HUES64 (cell line): ENCODE results near the gene E4F1.
A peak's percentile ranks its signal among the peaks of the same experiment; 100 is the strongest.

Experiments
- H3K27ac ChIP-seq: 2 replicates; pipeline ENCODE4 v1.7.0; 2013; ENCODE audit warnings: low read depth, low read length, inconsistent platforms
- H3K27me3 ChIP-seq: 2 replicates; pipeline ENCODE4 v1.6.1; 2013; ENCODE audit warnings: mild to moderate bottlenecking, low read length; ENCODE audit not compliant: insufficient read depth
- H3K36me3 ChIP-seq: 2 replicates; pipeline ENCODE4 v1.6.1; 2013; ENCODE audit warnings: mild to moderate bottlenecking, low read length; ENCODE audit not compliant: insufficient read depth
- H3K4me1 ChIP-seq: 2 replicates; pipeline ENCODE4 v1.6.1; 2013; ENCODE audit warnings: mild to moderate bottlenecking, low read length, moderate library complexity; ENCODE audit not compliant: insufficient read depth
- H3K4me3 ChIP-seq: 2 replicates; pipeline ENCODE4 v1.5.1; 2013; ENCODE audit warnings: mild to moderate bottlenecking, low read length, moderate library complexity
- H3K9ac ChIP-seq: 2 replicates; pipeline ENCODE4 v1.6.1; 2013; ENCODE audit warnings: mild to moderate bottlenecking, low read depth, low read length
- H3K9me3 ChIP-seq: 2 replicates; pipeline ENCODE4 v1.6.1; 2013; ENCODE audit warnings: low read depth, low read length; ENCODE audit not compliant: insufficient read depth
- WGBS: fragments of 150-250, 120-280 bp; methylation state at CpG from one replicate; pipeline ENCODE4 v1.1.7; 2013; ENCODE audit warnings: missing lambda C conversion rate; 5-methylcytosine and 5-hydroxymethylcytosine counted together

Gene E4F1

DNA sequence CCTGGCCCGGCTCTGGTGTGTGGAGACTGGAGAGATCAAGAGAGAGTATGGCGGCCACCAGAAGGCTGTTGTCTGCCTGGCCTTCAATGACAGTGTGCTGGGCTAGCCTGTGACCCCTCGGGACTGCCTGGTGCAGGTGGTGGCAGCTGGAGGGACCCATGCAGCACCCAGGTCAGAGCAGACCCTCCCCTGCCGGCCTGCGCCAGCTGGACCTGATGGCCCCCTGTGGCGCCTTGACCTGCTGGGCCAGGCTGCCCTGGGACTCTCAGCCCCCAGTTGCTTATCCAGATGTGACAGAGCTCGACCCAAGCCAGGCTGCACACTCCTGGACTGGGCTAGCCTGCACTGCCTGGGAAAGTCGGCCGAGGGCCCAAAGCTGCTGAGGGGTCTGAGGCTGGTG is 14.6 kb upstream of the E4F1 start:
- no peak overlapping the region for H3K9ac ChIP-seq
- H3K4me3 ChIP-seq = no peak overlapping the region
- WGBS = 96% methylated on average over 9 of the region's 9 CpGs
- H3K27ac ChIP-seq = no peak overlapping the region
- H3K9me3 ChIP-seq = no peaks in the 10 kb centered on the region
- H3K27me3 ChIP-seq = no peaks in the 10 kb centered on the region
- H3K36me3 ChIP-seq = peaks cover 47% of the 10 kb centered on the region
- H3K4me1 ChIP-seq = peaks cover 14% of the 10 kb centered on the region; the same call in 1 of the 2 replicates

DNA sequence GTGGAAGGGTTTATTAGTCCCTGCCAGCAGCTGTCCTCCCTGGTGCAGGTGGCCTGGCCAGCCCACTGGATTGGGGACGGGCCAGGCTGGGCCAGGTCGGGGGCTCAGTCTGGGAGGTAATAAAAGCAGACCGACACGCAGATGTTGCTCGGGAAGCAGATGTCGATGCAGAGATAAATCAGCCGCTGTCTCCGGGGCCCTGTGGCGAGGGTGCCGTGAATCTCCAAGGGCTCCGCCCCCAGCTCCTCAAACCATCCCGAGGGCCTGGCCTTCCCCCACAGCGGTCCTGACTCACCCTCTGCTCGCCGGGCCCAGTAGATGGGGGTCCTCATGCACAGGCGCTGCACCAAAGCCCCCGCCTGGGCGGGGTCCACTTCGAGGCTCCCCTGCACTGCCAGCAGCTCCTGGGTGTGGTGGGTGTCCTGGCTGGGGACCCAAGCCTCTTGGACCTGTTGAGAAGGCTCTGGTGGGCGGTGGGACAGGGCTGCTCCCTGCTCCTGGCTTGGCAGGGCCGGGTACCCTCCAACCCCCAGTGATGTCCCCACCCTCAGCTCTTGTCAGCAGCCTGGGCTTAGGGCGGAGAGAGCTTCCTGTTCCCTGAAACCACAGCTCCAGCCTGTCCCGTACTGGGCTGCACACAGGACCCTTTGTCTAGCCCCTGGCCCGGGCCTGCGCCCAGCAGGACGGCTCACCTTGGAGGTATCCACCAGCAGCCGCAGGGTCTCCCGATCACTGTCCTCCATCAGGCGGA is 14.0 kb upstream of the E4F1 start:
- WGBS = 93% methylated on average over 29 of the region's 29 CpGs
- Histone ChIP-seq H3K4me3 (no peak overlapping the region), H3K9ac (no peak overlapping the region), H3K36me3 (peaks cover 47% of the 10 kb centered on the region), H3K4me1 (peaks cover 14% of the 10 kb centered on the region; the same call in 1 of the 2 replicates), H3K27ac (no peak overlapping the region), H3K9me3 (no peaks in the 10 kb centered on the region), H3K27me3 (no peaks in the 10 kb centered on the region)

DNA sequence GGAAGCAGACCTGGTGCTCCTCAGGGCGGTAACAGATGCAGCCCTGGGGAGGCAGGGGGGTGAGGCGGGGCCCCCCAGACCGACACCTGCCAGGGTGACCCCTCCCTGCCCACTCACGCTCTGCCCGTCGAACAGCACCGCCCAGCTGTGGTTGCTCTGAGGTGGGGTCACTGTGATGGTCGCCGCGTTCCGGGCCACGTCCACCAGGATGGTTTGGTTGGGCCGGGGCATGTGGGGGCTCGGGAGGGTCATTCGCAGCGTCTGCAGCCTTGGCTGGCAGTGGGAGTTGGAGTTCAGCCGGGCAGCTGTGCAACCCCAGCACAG is 13.4 kb upstream of the E4F1 start:
- Histone ChIP-seq H3K27me3 (no peaks in the 10 kb centered on the region), H3K4me3 (no peak overlapping the region), H3K9me3 (no peaks in the 10 kb centered on the region), H3K27ac (no peak overlapping the region), H3K36me3 (peaks cover 47% of the 10 kb centered on the region), H3K9ac (no peak overlapping the region), H3K4me1 (peaks cover 10% of the 10 kb centered on the region; the same call in 1 of the 2 replicates)
- 95% methylated on average over 17 of the region's 17 CpGs for WGBS

DNA sequence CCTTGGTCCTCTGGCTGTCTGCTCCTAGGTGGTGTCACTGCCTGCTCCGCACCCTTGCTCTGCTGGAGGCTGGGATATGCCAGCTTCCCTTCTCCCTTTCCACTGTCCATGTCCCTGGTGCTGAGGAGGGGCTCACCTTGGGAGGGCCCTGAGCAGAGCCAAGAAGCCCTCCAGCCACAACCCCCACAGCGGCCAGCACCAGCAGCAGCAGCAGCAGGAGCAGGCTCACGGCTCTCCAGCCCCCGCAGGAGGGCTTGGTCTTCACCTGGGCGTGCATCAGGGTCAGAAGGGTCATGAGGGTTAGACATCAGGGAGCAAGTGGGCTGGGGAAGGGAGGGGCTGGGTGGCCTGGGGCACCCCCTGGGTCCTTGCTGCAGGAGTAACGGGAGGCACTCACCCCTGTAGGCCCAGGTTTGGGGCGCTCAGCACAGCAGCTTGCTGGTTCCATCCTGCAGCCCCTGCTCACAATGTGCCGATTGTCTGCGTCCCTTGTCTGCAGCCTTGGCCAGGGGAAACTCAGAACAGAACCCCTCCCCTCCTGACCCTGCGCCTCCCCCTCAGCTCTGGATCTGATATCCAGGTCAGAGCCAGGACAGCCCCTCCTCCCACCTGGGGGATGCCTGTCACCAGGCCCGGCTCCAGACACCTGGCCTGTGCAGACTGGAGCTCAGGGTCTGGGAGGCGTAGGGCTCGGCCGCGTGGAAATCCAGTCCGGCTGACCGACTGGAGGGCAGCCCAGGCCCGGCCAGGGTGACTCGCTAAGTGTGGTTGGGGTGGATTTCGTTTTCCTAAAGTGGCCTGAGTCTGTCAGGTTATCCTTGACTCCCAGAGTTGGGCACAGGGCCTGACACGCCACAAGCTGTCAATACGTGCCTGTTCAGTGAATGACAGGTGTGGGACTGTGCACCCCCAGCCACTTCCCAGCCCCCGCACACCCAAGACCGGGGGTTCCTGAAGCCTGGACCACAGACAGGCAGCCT is 12.7 kb upstream of the E4F1 start, which contains the start of gene BRICD5:
BRICD5 (minus strand) TSS at position 478 of the 980 bp plus-strand sequence; CDS start at position 448, 30 bp downstream.
- Histone ChIP-seq H3K27ac (no peak within 1 kb of the TSS), H3K4me3 (no peak within 1 kb of the TSS), H3K4me1 (peaks cover 10% of the 10 kb centered on the region; the same call in 1 of the 2 replicates), H3K9ac (no peak within 1 kb of the TSS), H3K36me3 (peaks cover 47% of the 10 kb centered on the region), H3K9me3 (no peaks in the 10 kb centered on the region), H3K27me3 (no peaks in the 10 kb centered on the region)
- 84% methylated on average over 24 of the region's 24 CpGs for WGBS

DNA sequence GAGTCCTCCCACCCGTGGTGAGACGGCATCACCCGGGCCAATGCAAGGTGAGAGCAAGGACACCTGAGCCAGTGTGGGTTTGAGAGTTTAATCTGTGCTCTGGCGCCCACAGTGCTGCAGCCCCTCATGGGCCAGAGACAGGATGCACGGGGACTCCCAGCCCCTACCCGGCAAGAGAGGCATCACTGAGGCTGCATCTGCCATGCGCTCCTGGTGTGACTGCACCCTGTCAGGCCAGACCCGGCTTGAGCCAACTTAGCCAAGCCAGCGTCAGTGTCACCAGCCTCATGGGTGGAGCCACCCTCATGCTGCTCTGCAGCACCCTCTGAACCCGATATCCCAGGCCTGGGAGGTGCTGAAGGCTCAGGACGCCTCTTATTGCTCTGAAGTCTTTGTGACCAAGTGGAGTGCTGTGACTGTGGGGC is 11.5 kb upstream of the E4F1 start:
- Histone ChIP-seq H3K4me1 (0 out of 2 replicates have a peak, but pooled peaks cover 7% of the 10 kb centered on the region), H3K36me3 (peaks cover 44% of the 10 kb centered on the region), H3K4me3 (no peak overlapping the region), H3K9ac (no peak overlapping the region), H3K27me3 (no peaks in the 10 kb centered on the region), H3K9me3 (no peaks in the 10 kb centered on the region), H3K27ac (no peak overlapping the region)
- 92% methylated on average over 11 of the region's 11 CpGs for WGBS

DNA sequence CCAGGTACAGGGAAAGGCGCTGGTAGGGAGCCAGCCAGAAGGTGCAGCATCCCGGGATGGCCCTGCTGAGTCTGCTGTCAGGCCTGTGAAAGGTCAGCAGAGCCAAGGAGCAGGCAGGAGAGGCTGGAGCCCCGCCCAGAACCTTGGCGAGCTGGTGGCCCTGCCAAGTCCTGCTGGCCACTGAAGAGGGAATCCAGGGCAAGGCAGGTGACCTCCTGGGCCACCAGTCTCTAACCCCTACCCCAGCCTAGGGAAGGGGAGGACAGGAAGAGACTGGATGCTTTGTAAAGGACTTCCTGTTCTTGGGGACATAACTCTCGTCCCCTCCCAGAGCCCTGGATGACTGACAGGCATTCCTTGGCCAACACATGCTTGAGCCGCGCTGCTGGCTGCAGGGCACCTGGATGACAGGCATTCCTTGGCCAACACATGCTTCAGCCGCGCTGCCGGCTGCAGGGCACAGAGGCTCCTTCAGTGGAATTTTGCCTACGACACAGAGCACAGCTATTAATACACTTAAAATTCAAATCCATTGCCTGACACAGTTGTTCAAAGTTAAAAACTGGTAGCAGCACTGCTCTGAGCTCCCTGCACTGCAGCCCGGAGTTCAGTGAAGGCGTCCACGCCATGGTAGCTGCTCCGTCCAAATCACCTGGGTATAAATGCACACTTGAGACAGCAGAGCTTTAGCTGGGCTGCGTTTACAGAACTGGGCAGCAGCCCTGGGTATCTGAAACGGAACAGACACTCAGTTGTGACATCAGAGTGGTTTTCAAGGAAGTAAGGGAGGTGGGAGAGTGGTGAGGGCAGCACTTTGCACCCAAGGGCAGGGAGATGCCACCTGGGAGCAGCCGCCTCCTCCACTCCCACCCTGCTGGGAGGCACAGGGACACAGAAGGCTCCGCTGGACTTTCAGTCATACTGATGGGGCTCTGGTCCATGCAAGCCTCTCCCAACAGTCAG is 10.7 kb upstream of the E4F1 start:
- peaks cover 36% of the 10 kb centered on the region for H3K36me3 ChIP-seq
- H3K4me1 ChIP-seq = 0 out of 2 replicates have a peak, but pooled peaks cover 7% of the 10 kb centered on the region
- no peaks in the 10 kb centered on the region for H3K27me3 ChIP-seq
- H3K27ac ChIP-seq = no peak overlapping the region
- H3K4me3 ChIP-seq = peak overlapping the region; percentile 95
- WGBS = 88% methylated on average over 19 of the region's 19 CpGs
- H3K9me3 ChIP-seq = no peaks in the 10 kb centered on the region
- H3K9ac ChIP-seq = 0 out of 2 replicates have a peak overlapping the region, but pooled peaks have one; percentile 95

DNA sequence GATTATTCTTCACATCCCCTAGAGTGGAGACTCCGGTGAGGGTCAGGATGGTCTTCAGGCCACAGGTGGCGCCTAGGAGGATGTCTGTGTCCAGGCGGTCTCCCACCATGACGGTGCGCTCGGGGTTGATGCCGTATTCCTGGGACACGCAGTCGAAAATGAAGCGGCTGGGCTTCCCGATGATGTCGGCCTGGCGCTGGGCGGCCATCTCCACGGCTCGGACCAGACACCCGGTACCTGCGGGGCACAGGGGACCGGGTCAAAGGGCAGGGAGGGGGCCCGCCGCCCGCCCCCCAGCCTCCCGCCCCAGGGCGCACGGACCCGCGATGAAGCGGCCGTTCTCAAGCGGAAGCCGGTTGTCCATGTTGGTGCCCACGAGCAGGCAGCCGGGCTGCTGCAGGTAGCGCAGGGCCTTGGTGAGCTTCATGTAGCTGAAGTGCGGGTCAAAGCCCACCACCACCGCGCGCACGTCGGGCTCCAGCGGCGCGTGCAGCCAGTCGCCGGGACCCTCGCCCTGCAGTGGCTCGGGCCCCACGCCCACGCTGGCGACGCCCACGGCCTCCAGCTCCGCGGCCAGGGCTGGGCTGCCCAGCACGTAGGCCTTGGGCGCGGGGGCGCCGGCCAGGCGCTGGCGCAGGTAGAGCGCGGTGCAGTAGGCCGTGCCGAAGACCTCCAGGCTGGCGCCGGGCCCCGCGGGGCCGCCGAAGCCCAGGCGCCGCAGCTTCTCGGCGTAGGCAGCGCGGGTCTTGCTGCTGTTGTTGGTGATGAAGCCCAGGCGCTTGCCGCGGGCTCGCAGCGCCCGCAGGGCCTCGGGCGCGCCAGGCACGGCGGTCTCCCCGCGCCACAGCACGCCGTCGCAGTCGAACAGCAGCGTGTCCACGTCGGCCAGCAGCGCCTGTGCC is 9.3 kb upstream of the E4F1 start:
- Histone ChIP-seq H3K27me3 (no peaks in the 10 kb centered on the region), H3K9ac (peak overlapping the region; percentile 95), H3K27ac (peak overlapping the region; percentile 74), H3K4me1 (0 out of 2 replicates have a peak, but pooled peaks cover 7% of the 10 kb centered on the region), H3K4me3 (peak overlapping the region; percentile 95), H3K9me3 (no peaks in the 10 kb centered on the region), H3K36me3 (peaks cover 22% of the 10 kb centered on the region)
- 1% methylated on average over 98 of the region's 98 CpGs for WGBS

DNA sequence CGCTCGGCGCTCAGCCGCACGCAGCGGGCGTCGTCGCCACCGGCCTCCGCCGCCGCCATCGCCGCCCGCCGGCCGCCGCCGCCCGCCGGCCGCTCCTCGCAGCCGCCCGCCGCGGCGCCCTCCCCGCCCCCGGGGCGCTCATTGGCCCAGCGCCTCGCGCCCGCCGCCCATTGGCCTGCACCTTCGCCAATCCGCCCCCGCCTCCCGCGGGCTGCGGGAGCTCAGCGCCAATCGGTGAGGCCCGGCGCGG is 8.7 kb upstream of the E4F1 start, which contains the start of gene PGP:
PGP (minus strand) TSS at position 122 of the 250 bp plus-strand sequence; CDS start at position 59, 63 bp downstream.
- under 1% methylated on average over 48 of the region's 48 CpGs for WGBS
- Histone ChIP-seq H3K9ac (peak within 1 kb of the TSS; percentile 95), H3K4me3 (peak within 1 kb of the TSS; percentile 95), H3K27ac (peak within 1 kb of the TSS; percentile 95), H3K9me3 (no peaks in the 10 kb centered on the region), H3K4me1 (0 out of 2 replicates have a peak, but pooled peaks cover 7% of the 10 kb centered on the region), H3K36me3 (peaks cover 16% of the 10 kb centered on the region), H3K27me3 (no peaks in the 10 kb centered on the region)

DNA sequence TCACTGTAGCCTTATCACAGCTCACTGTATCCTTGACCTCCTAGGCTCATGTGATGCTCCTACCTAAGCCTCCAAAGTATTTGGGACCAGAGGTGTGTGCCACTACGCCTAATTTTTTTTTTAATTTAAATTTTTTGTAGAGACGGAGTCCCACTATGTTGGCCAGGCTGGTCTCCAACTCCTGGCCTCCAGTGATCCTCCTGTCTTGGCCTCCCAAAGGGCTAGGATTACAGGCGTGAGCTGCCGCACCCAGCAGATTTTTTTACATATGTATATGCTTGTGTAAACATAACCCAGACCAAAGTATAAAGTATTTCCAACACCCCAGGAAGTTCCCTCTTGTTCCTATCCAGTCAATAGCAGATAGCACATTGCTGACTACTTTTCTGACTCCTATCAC is 7.1 kb upstream of the E4F1 start:
- no peaks in the 10 kb centered on the region for H3K27me3 ChIP-seq
- 94% methylated on average over 3 of the region's 4 CpGs for WGBS
- H3K4me3 ChIP-seq = 0 out of 2 replicates have a peak overlapping the region, but pooled peaks have one; percentile 23
- 0 out of 2 replicates have a peak, but pooled peaks cover 7% of the 10 kb centered on the region for H3K4me1 ChIP-seq
- H3K9ac ChIP-seq = no peak overlapping the region
- peaks cover 16% of the 10 kb centered on the region for H3K36me3 ChIP-seq
- no peaks in the 10 kb centered on the region for H3K9me3 ChIP-seq
- no peak overlapping the region for H3K27ac ChIP-seq
